ENCODE measurements around the gene PPDPF.
"Not testable (repeated sequence)": the region's sequence is repeated elsewhere in the genome, so short reads cannot be mapped to it uniquely, and the experiment has no call there.

PPDPF gene

GRCh38 chr20:63500902-63501817 lies 19.4 kb upstream of the PPDPF start:
- peak; percentile 74 for DNase-seq

- peak; percentile 98 for DNase-seq
These were observed 18.5 kb upstream of the PPDPF start for GRCh38 chr20:63501818-63502670.

DNA sequence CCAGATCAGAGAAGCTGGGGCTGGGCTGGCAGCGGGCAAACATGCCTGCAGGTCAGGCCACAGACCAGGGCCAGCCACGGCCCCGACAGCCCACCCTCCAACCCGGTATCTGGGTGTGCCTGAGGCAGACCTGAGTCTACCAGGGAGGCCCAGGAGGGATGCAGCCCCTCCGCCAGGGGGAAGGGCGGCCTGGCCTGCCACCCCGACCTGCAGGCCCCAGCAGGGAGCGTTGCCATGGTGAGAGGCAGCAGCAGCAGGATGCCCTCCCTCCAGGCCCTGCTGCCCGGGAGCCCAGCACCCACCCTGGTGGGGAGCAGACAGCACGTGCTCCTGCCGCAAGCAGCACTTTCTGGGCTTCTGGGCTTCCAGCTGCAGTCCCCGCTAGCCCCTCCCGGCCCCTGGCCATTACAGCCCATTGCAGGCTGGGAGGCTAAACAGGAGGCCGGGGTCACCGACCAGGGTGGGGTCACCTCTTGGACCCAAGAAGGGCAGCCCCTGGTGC lies 17.8 kb upstream of the PPDPF start:
- peak; percentile 84 for DNase-seq

- DNase-seq, result no peak
These were observed 17.0 kb upstream of the PPDPF start for GRCh38 chr20:63503524-63503923.

DNA sequence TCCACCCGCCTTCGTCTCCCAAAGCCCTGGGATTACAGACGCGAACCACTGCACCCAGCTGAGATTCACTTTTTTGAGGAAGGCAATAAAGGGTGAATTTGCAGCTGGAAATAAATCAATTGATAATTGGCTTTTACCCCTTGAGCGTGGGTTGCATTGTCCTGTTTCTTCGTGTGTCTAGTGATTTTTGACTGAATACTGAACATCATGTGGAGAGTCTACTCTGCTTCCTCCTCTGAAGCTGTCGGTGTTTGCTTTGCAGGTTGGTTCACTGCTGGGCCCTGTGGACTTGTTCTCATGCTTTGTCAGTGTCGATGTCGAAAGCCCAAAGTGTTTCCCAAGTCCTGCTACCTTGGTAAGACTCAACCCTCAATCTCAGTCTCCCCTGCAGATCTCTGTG lies 15.9 kb upstream of the PPDPF start:
- DNase-seq, result no peak

- DNase-seq, result no peak
These were observed 15.3 kb upstream of the PPDPF start for GRCh38 chr20:63505281-63505680.

DNA sequence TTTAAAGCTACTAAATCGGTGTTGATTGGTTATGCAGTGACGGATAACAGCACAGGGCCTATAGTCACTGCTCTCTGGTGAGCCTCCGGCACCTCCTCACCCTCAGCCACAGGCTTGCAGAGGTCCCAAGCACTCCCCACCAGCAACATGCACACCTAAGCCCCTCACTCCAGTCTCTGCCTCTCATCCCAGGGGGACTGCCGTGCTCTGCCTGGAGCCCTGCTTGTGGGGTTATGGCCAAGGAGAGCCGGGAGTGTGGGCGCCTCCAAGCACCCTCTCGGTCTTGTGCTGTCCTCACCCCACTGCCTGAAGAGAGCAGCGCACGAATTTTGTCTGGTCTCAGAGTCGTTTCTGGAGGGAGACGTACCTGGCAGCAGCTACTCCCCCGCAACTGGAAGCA lies 14.8 kb upstream of the PPDPF start:
- no peak for DNase-seq

GRCh38 chr20:63507083-63507743 lies 13.4 kb upstream of the PPDPF start:
- DNase-seq, result no peak

- peak; percentile 92 for DNase-seq
These were observed 12.3 kb upstream of the PPDPF start for GRCh38 chr20:63508072-63508768.

DNA sequence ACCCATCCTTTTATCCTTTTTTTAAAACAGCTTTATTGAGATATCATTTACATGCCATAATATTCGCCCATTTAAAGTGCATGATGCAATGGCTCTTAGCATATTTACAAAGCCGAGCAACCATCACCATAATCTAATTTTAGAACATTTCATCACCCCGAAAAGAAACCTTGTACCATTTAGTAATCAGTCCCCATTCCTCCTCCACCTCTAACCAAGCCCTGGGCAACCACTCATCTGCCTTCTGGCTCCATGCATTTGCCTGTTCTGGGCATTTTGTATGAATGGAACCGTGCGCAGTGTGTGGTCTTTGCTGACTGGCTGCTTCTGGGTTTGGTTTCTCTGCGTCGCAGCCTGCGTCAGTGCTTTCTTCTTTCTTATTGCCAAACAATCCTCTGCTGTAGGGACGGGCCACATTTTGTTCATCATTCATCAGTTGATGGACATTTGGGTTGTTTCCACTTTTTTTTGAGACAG lies 11.4 kb upstream of the PPDPF start:
- DNase-seq, result no peak

GRCh38 chr20:63513207-63513606 lies 7.4 kb upstream of the PPDPF start:
- DNase-seq, result no peak

DNA sequence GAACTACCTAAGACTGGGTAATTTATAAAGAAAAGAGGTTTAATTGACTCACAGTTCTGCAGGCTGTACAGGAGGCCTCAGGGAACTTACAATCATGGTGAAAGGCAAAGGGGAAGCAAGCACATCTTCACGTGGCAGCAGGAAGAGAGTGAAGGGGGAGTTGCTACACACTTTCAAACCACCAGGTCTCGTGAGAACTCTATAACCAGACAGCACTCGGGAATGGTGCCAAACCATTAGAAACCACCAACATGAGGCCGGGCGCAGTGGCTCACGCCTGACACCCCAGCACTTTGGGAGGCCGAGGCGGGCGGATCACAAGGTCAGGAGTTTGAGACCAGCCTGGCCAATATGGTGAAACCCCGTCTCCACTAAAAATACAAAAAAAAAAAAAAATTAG lies 6.0 kb upstream of the PPDPF start:
- DNase-seq, result not testable (repeated sequence)

DNA sequence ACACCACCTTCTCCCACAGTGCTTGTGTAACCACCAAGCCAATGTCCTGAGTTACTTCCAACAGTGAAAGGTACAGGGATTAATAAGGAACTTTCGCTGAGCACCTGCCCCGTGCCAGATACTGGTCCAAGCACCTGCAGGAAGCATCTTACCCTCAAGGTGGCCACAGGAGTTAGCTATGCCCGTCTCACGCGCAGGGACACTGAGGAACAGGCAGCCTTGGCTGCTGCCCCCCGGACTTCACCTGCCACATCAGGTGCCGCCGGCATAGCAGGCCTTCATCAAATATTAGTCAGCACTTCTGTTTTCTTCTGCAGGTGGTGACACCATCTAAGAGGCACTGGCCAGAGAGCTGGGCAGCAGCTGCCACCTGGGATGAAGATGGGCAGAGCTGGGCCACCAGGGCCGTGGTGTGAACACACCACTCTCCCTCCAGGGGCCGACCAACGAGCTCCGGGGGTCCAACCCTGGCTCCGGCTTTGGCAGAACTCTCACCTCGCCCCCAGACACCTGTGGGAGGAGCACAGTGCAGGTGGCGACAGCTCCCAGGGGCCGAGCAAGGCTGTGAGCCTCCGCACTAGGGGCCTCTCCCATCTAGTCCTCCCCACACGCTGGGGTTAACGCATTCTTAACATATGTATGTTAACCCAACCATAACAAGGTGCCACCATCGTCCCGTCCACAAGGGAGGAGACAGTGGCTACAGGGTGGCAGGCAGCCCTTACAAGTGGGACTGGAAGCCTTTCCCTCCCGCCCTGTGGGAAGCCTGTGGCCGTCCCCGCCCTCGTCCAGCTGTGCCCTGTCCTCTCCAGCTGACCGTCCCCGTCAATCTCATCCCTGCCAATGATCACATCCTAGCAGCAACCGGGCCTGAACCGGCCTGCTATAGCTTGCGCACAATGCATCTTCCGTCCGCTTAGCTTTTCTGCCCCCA lies 2.9 kb upstream of the PPDPF start:
- DNase-seq, result no peak

DNA sequence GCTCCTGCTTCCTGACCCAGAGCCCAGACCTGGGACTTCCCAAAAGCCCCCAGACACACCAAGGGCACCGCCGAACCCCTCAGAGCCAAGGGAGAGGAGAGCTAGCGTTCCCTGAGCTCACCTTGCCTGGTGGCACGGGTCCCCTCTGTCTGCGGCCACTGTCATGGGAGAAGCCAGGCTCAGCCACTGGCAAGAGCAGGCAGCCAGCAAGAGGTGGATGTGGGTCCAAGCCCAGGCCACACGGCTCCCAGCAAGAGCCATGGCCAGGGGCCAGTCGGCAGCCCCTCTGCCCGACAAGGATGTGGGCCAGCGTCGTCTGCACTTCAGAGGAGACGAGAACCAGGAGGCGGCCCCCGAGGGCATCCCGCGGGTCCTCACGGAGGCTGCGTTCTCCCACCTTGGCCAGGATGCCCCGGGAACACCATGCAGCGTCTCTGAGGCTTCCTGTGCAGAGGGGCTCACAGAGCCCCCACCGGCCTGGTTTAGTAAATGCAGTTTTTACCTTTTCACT lies 2.2 kb upstream of the PPDPF start:
- DNase-seq, result no peak

DNA sequence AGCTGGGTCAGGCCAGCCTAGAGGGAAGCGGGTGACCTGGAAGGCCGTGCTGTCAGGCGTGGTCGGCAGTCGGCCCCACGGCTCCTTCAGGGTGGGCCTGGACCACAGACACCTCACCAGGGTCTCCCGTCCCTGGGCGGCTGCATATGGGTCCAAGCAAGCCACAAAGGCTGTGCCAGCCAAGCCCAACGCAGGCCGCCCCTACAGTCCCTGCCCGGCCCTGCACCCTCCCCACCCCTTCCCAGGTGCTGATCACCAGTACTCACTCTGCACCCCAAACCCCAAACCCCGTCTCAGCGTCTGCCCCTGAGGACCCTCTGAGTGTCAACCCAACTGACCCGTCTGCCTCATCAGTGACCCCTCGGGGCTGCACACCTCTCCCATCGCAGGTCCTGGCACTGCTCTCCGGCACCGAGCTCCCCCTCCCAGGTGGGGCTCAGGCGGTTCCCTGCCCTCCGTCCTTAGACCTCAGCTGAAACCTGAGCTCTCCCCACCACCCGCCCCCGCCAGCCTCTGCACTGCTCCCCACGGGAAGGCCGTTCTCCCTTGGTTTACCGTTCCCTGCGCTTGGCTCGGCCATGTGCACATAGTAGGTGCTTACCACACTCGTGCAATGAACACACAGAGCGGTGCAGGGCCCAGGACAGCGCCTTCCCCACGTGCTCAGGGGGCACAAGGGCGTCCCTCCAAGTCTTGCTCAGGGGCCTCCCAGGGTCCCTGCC lies 1.5 kb upstream of the PPDPF start:
- no peak for DNase-seq

DNA sequence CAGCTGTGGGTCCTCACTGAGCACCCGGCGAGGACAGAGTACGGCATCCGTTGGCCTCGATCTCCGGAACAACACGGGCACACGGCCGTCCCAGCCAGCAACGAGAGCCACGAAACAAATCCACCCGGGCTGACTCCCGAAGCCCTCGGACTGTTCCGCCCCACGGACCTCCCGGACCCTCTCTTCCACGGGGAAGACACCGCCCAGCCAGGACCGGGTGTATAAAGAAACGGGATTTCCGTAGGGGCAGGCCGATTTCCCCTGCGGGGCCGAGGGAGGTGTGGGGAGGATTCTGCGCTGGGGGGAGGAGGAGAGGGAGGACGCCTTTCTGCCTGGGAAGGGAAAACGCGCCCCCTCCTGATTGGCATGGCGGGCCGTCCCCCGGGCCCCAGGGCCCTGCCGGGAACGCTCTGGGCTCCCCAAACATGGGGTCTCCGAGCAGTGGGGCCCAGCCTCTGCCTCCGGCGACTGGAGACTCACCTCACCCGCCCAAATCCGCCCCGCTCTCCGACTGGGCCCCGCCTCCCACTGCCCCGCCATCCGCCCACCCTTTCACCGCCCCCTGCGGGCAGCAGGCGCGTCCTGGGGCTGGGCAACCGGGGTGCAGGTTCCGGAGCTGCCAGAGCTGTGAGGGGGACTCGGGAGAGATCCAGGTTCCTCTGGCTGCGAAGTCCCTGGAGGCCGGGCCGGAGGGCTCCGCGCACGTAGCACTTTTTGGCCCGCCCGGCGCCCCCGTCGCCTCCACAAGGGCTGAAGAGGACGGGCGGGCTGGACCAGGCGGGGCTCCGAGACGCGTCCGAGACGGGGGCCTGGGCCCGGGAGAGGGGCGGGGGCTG lies 679 bp upstream of the PPDPF start:
- peak; percentile 84 for DNase-seq

- peak; percentile 55 for DNase-seq
These were observed 503 bp downstream of the PPDPF start for GRCh38 chr20:63520934-63521601.

- DNase-seq, result no peak
These were observed 1.0 kb downstream of the PPDPF start for GRCh38 chr20:63521602-63522001.

Measured in NCI-H2171 (cell line).